Progenitor cell of endocrine pancreas (in vitro differentiated cells): ENCODE measurements around the gene EIF4B. TPM values are rescaled to one million over a fixed set of nuclear protein-coding genes. Genes with fewer than 3 reads are reported as not detected.
"Not testable (repeated sequence)": the region's sequence is repeated elsewhere in the genome, so short reads cannot be mapped to it uniquely, and the experiment has no call there.

Experiments used
- DNase-seq: peaks from one replicate; pipeline ENCODE4 v3.0.0; 2021; ENCODE audit warnings: low spot score; ENCODE audit not compliant: unreplicated experiment
- H3K27ac Mint-ChIP-seq: 2 replicates; pipeline ENCODE4 v1.8.0; 2021; ENCODE audit warnings: mild to moderate bottlenecking, moderate library complexity, mixed read lengths
- H3K27me3 Mint-ChIP-seq: 2 replicates; pipeline ENCODE4 v1.8.0; 2021; ENCODE audit warnings: mixed read lengths
- H3K36me3 Mint-ChIP-seq: 2 replicates; pipeline ENCODE4 v1.8.0; 2022; ENCODE audit warnings: mixed read lengths; ENCODE audit not compliant: insufficient read depth
- H3K4me1 Mint-ChIP-seq: 2 replicates; pipeline ENCODE4 v1.8.0; 2021; ENCODE audit warnings: low read depth, mixed read lengths
- H3K4me3 Mint-ChIP-seq: 2 replicates; pipeline ENCODE4 v1.8.0; 2021; ENCODE audit warnings: low read depth, mild to moderate bottlenecking, moderate library complexity, mixed read lengths
- H3K9me3 Mint-ChIP-seq: 2 replicates; pipeline ENCODE4 v1.8.0; 2021; ENCODE audit warnings: low read depth, mixed read lengths
- CTCF ChIP-seq: fragments of 200-600 bp; sonication (generic); IDR thresholded peaks from one replicate; pipeline ENCODE4 v1.5.0; 2021; ENCODE audit warnings: antibody characterized with exemption, mild to moderate bottlenecking; ENCODE audit not compliant: unreplicated experiment
- total RNA-seq: library from RNA; stranded (reverse); gene quantifications from 2 replicates; pipeline ENCODE4 v1.2.1, GENCODE V29; 2021

The EIF4B gene
- total RNA-seq, 1 donor from 2014 or later, result 447 TPM

- Mint-ChIP-seq H3K9me3 (no peaks in the 10 kb centered on the region), H3K4me1 (peaks cover 24% of the 10 kb centered on the region), H3K27me3 (no peaks in the 10 kb centered on the region), H3K4me3 (no peak overlapping the region), H3K36me3 (no peaks in the 10 kb centered on the region), H3K27ac (no peak overlapping the region)
- TF ChIP-seq CTCF, result no peak
- no peak for DNase-seq
Observed at GRCh38 chr12:52988898-52989297, 17.4 kb upstream of the EIF4B start.

GRCh38 chr12:52990206-52990605 lies 16.1 kb upstream of the EIF4B start:
- no peaks in the 10 kb centered on the region for H3K36me3 Mint-ChIP-seq
- H3K27ac Mint-ChIP-seq, result no peak overlapping the region
- H3K27me3 Mint-ChIP-seq, result no peaks in the 10 kb centered on the region

GRCh38 chr12:52992240-52992639 lies 14.0 kb upstream of the EIF4B start:
- not testable (repeated sequence) for H3K27me3 Mint-ChIP-seq, DNase-seq, H3K36me3 Mint-ChIP-seq, H3K27ac Mint-ChIP-seq, H3K9me3 Mint-ChIP-seq, H3K4me3 Mint-ChIP-seq
- peaks cover 24% of the 10 kb centered on the region for H3K4me1 Mint-ChIP-seq

More at GRCh38 chr12:52990206-52990605, 16.1 kb upstream of the EIF4B start:
- DNase-seq, result no peak
- peaks cover 24% of the 10 kb centered on the region for H3K4me1 Mint-ChIP-seq
- TF ChIP-seq CTCF, result no peak
- H3K4me3 Mint-ChIP-seq, result no peak overlapping the region
- no peaks in the 10 kb centered on the region for H3K9me3 Mint-ChIP-seq

- no peaks in the 10 kb centered on the region for H3K27me3 Mint-ChIP-seq
Observed at GRCh38 chr12:52992699-52993557, 13.3 kb upstream of the EIF4B start.

GRCh38 chr12:52993558-52993869 lies 12.7 kb upstream of the EIF4B start:
- Mint-ChIP-seq H3K4me1 (peaks cover 24% of the 10 kb centered on the region), H3K27me3 (no peaks in the 10 kb centered on the region), H3K36me3 (no peaks in the 10 kb centered on the region), H3K4me3 (no peak overlapping the region), H3K9me3 (no peaks in the 10 kb centered on the region), H3K27ac (peak overlapping the region; percentile 81)
- no peak for DNase-seq
- no peak for TF ChIP-seq CTCF

More at GRCh38 chr12:52992699-52993557, 13.3 kb upstream of the EIF4B start:
- Mint-ChIP-seq H3K4me1 (peaks cover 24% of the 10 kb centered on the region), H3K27ac (peak overlapping the region; percentile 81), H3K9me3 (no peaks in the 10 kb centered on the region), H3K36me3 (no peaks in the 10 kb centered on the region), H3K4me3 (no peak overlapping the region)
- DNase-seq, result no peak
- no peak for TF ChIP-seq CTCF

GRCh38 chr12:53004178-53004577 lies 2.1 kb upstream of the EIF4B start:
- H3K4me3 Mint-ChIP-seq, result peak overlapping the region; percentile 100
- no peaks in the 10 kb centered on the region for H3K36me3 Mint-ChIP-seq
- no peaks in the 10 kb centered on the region for H3K9me3 Mint-ChIP-seq
- no peak for TF ChIP-seq CTCF
- H3K27ac Mint-ChIP-seq, result peak overlapping the region; percentile 60
- no peaks in the 10 kb centered on the region for H3K27me3 Mint-ChIP-seq
- H3K4me1 Mint-ChIP-seq, result peaks cover 23% of the 10 kb centered on the region
- DNase-seq, result no peak
